HCT116 (cell line): ENCODE data around the gene MIA. TPM values are rescaled to one million over a fixed set of nuclear protein-coding genes. Genes with fewer than 3 reads are reported as not detected.

ENCODE experiments used
- ATAC-seq: fragments of 200-7000 bp; cut with Tn5 transposase; 2 replicates; pipeline ENCODE4 v1.9.1; 2020; ENCODE audit warnings: mild to moderate bottlenecking, moderate library complexity
- BruUV-seq: library from RNA; stranded (reverse); fragments of 400-500 nt; replicated peaks from 2 replicates; lab custom pipeline; 2021; lab: Mats Ljungman, UMichigan
- CTCF ChIA-PET: fragments of 300-600 bp; sonication (Branson Sonifier 250); formaldehyde crosslinking; loops from one replicate; lab custom pipeline; 2021; ENCODE audit warnings: antibody characterized with exemption; lab: Charles Lee
- POLR2A ChIA-PET: fragments of 300-600, 350-600 bp; sonication (Branson Sonifier 250); formaldehyde crosslinking; loops from one replicate; lab custom pipeline; 2021; ENCODE audit warnings: antibody characterized with exemption; lab: Charles Lee
- RAD21 ChIA-PET, 2 experiments: fragments of 300-600 bp; sonication (Branson Sonifier 250); formaldehyde crosslinking; loops; one replicate each; lab custom pipeline; 2023; ENCODE audit warnings: low total read pairs in 2 of 2; ENCODE audit not compliant: uncharacterized antibody in 2 of 2, unreplicated experiment in 2 of 2, low non-redundant PET in 1 of 2; lab: Charles Lee
- DNase-seq: peaks from one replicate; pipeline ENCODE4 v3.0.0-alpha.2; 2010; ENCODE audit warnings: low read depth, low spot score
- H2AFZ ChIP-seq: fragments of 200-600 bp; shearing (Covaris generic), sonication (generic); 2 replicates; pipeline ENCODE4 v1.6.1; 2017; ENCODE audit warnings: low read depth, mixed run types, mixed read lengths, antibody characterized with exemption, low read length; ENCODE audit not compliant: poor library complexity, severe bottlenecking
- H3K27ac ChIP-seq: 2 replicates; pipeline ENCODE4 v1.5.1; 2012; ENCODE audit warnings: low read depth, low read length
- H3K27me3 ChIP-seq: fragments of 200-600 bp; sonication (generic); 2 replicates; pipeline ENCODE4 v1.6.1; 2016; ENCODE audit warnings: mixed run types, low read length, mixed read lengths; ENCODE audit not compliant: insufficient read depth
- H3K36me3 ChIP-seq, 2 experiments: fragments of 200-500 bp in 1 of 2; fragments of 200-600 bp in 1 of 2; sonication (Bioruptor generic) in 1 of 2; sonication (generic) in 1 of 2; 2 replicates each; pipeline versions ENCODE4 v1.5.1 to v1.6.1; 2014 to 2016; ENCODE audit warnings: low read length in 2 of 2, inconsistent platforms in 1 of 2, mixed read lengths in 1 of 2, mixed run types in 1 of 2; ENCODE audit not compliant: insufficient read depth in 2 of 2, control insufficient read depth in 1 of 2
- H3K4me1 ChIP-seq, 2 experiments: fragments of 200-600 bp in 1 of 2; sonication (generic) in 1 of 2; 2 replicates each; pipeline versions ENCODE4 v1.5.1 to v1.6.1; 2012 to 2017; ENCODE audit warnings: low read length in 2 of 2, inconsistent platforms in 1 of 2, mild to moderate bottlenecking in 1 of 2, mixed read lengths in 1 of 2, mixed run types in 1 of 2, moderate library complexity in 1 of 2; ENCODE audit not compliant: insufficient read depth in 2 of 2, control insufficient read depth in 1 of 2
- H3K4me2 ChIP-seq: fragments of 200-600 bp; sonication (generic); 2 replicates; pipeline ENCODE4 v1.6.1; 2017; ENCODE audit warnings: mixed run types, low read length, mixed read lengths
- H3K4me3 ChIP-seq, 2 experiments: fragments of 200-600 bp in 1 of 2; sonication (generic) in 1 of 2; replicated peaks in 1 of 2; 2 replicates each; pipeline ENCODE4 v1.5.1; 2011 to 2016; ENCODE audit warnings: low read length in 2 of 2, control low read depth in 1 of 2, low read depth in 1 of 2, mild to moderate bottlenecking in 1 of 2, mixed read lengths in 1 of 2, mixed run types in 1 of 2
- H3K79me2 ChIP-seq: fragments of 200-600 bp; sonication (generic); 2 replicates; pipeline ENCODE4 v1.6.1; 2017; ENCODE audit warnings: mild to moderate bottlenecking, mixed run types, low read length, moderate library complexity, mixed read lengths; ENCODE audit not compliant: insufficient read depth
- H3K9ac ChIP-seq: fragments of 200-600 bp; sonication (generic); 2 replicates; pipeline ENCODE4 v1.6.1; 2016; ENCODE audit warnings: low read length, mixed read lengths
- H3K9me2 ChIP-seq: fragments of 200-600 bp; sonication (generic), shearing (Covaris generic); 2 replicates; pipeline ENCODE4 v1.6.1; 2017; ENCODE audit warnings: mixed run types, mild to moderate bottlenecking, moderate library complexity; ENCODE audit not compliant: insufficient read depth
- H3K9me3 ChIP-seq, 2 experiments: fragments of 200-500 bp in 1 of 2; fragments of 200-600 bp in 1 of 2; sonication (Bioruptor generic) in 1 of 2; sonication (generic) in 1 of 2; 2 replicates each; pipeline ENCODE4 v1.6.1; 2014 to 2017; ENCODE audit warnings: low read length in 2 of 2, mixed read lengths in 2 of 2, inconsistent platforms in 1 of 2, low read depth in 1 of 2, mild to moderate bottlenecking in 1 of 2, mixed run types in 1 of 2, moderate library complexity in 1 of 2; ENCODE audit not compliant: control insufficient read depth in 1 of 2, insufficient read depth in 1 of 2
- H4K20me1 ChIP-seq: fragments of 200-600 bp; sonication (generic), shearing (Covaris generic); 2 replicates; pipeline ENCODE4 v1.6.1; 2017; ENCODE audit warnings: mixed run types, mild to moderate bottlenecking, moderate library complexity; ENCODE audit not compliant: insufficient read depth
- CBX3 ChIP-seq: IDR thresholded peaks from 2 replicates; pipeline ENCODE4 v1.6.1; 2012; ENCODE audit warnings: low read depth
- POLR2AphosphoS5 ChIP-seq: IDR thresholded peaks from 2 replicates; pipeline ENCODE4 v1.6.1; 2011; ENCODE audit warnings: mild to moderate bottlenecking, low read depth, low read length, moderate library complexity
- SIN3A ChIP-seq: IDR thresholded peaks from 2 replicates; pipeline ENCODE4 v1.6.1; 2012; ENCODE audit warnings: low read depth
- SRF ChIP-seq: IDR thresholded peaks from 2 replicates; pipeline ENCODE4 v1.6.1; 2012; ENCODE audit warnings: low read depth
- TCF7L2 ChIP-seq: IDR thresholded peaks from 2 replicates; pipeline ENCODE4 v1.7.0; 2011; ENCODE audit warnings: borderline replicate concordance, inconsistent platforms; ENCODE audit not compliant: insufficient read depth, insufficient read length; ENCODE audit errors: extremely low read depth
- YY1 ChIP-seq: IDR thresholded peaks from 2 replicates; pipeline ENCODE4 v1.6.1; 2011; ENCODE audit warnings: low read length, low read depth, moderate library complexity, mild to moderate bottlenecking; ENCODE audit not compliant: insufficient replicate concordance; ENCODE audit errors: extremely low read depth
- intact Hi-C: fragments of 100-400 bp; cut with micrococcal nuclease; formaldehyde crosslinking; loops from 2 replicates; pipeline ENCODE4 v1.10.0; 2022
- total RNA-seq: library from RNA; stranded (reverse); gene quantifications from one replicate; pipeline ENCODE4 v1.2.1, GENCODE V29; 2021; ENCODE audit not compliant: unreplicated experiment
- TF ChIP-seq, protein P1 (sequence below): IDR thresholded peaks from 2 replicates; pipeline ENCODE4 v1.6.1; 2012
- TF ChIP-seq, protein P2 (sequence below): IDR thresholded peaks from 2 replicates; pipeline ENCODE4 v1.6.1; 2012
- TF ChIP-seq, protein P3 (sequence below), 3 experiments: fragments of 200-600 bp in 1 of 3; sonication (generic) in 1 of 3; IDR thresholded peaks in 2 of 3; conservative IDR thresholded peaks in 1 of 3; 2 replicates each; pipeline ENCODE4 v1.5.1; 2012 to 2017; ENCODE audit warnings: low read depth in 2 of 3, low read length in 2 of 3, antibody characterized with exemption in 1 of 3, borderline replicate concordance in 1 of 3, control low read depth in 1 of 3, mild to moderate bottlenecking in 1 of 3, mixed read lengths in 1 of 3, mixed run types in 1 of 3, moderate library complexity in 1 of 3; ENCODE audit not compliant: insufficient read depth in 1 of 3

MIA gene
- total RNA-seq, 1 experiment from 2014 or later: 1.4 TPM

DNA sequence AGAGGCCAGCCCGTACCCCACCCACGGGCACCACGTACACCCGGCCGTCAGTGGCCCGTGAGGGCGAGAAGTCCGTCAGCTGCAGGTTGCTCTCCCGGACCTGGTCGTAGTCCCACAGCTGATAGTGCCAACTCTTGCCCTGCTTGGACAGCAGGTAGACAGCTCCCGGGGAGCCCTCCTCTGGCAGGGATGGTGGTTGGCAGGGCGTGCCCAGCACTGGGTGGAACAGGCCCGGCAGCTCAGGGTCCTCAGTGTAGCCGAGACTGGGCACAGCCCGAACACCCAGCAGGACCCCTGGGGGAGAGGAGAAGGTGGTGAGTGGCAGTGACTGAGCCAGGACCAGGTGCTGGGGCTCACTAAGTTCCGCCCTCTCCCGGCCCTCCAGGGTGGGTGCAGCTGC is 32.8 kb upstream of the MIA start (continued):
- no peak for TF ChIP-seq TCF7L2
- TF ChIP-seq, protein P1, sequence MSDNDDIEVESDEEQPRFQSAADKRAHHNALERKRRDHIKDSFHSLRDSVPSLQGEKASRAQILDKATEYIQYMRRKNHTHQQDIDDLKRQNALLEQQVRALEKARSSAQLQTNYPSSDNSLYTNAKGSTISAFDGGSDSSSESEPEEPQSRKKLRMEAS: no peak
- TF ChIP-seq, protein P2, sequence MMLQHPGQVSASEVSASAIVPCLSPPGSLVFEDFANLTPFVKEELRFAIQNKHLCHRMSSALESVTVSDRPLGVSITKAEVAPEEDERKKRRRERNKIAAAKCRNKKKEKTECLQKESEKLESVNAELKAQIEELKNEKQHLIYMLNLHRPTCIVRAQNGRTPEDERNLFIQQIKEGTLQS: no peak

DNA sequence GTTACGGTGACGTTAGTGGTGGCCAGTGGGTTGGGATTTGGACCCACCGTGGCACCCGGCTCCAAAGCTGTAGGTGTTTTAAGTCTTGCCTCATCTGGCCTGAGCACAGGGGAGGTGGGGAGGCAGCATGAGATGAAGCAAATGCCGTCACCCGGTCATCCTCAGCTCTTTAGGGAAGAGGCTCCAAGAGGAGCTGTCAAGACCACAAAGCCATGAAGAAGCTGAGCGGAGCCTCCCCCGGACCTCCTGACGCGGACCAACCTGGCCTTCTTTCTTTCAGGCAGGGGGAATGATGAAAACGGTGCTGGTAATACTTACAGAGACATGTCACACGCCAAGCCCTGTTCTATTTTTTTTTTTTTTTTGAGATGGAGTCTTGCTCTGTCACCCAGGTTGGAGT is 32.4 kb upstream of the MIA start:
- intact Hi-C loops: no loop called here
- ChIA-PET POLR2A (interaction anchor here (1.1 to 2.2 kb wide), 2 partner anchors 8 to 9 kb away, joined by 3 to 7 read pairs; partner anchors contain the start of gene ACTMAP), RAD21 (no interaction called here), CTCF (interaction anchor here (0.7 kb wide), 1 partner anchor 508 kb away, joined by 3 read pairs; no protein-coding TSS in a partner anchor)
- no peaks in the 10 kb centered on the region for H3K36me3 ChIP-seq
- ATAC-seq (no peak), DNase-seq (no peak)
- H3K9me3 ChIP-seq: no peaks in the 10 kb centered on the region
- H3K4me1 ChIP-seq: peaks cover 7 to 11% of the 10 kb centered on the region in 2 experiments; a peak in 2 of 4 replicates
- BruUV-seq: no TSS peak
- TF ChIP-seq YY1 (no peak), CBX3 (no peak), SRF (no peak), SIN3A (no peak), POLR2AphosphoS5 (no peak)
- TF ChIP-seq, protein P1: no peak
- TF ChIP-seq, protein P3, sequence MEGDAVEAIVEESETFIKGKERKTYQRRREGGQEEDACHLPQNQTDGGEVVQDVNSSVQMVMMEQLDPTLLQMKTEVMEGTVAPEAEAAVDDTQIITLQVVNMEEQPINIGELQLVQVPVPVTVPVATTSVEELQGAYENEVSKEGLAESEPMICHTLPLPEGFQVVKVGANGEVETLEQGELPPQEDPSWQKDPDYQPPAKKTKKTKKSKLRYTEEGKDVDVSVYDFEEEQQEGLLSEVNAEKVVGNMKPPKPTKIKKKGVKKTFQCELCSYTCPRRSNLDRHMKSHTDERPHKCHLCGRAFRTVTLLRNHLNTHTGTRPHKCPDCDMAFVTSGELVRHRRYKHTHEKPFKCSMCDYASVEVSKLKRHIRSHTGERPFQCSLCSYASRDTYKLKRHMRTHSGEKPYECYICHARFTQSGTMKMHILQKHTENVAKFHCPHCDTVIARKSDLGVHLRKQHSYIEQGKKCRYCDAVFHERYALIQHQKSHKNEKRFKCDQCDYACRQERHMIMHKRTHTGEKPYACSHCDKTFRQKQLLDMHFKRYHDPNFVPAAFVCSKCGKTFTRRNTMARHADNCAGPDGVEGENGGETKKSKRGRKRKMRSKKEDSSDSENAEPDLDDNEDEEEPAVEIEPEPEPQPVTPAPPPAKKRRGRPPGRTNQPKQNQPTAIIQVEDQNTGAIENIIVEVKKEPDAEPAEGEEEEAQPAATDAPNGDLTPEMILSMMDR (IDR thresholded peaks at IDR 0.05 in 2 of 3, conservative IDR thresholded peaks at IDR 0.05 in 1 of 3; ENCODE audit: borderline replicate concordance in 1 of 3, insufficient read depth in 1 of 3, low read depth in 2 of 3, low read length in 2 of 3): no peak
- no peaks in the 10 kb centered on the region for H4K20me1 ChIP-seq
- H2AFZ ChIP-seq: no peak overlapping the region
- H3K79me2 ChIP-seq: no peaks in the 10 kb centered on the region
- H3K9ac ChIP-seq: no peak overlapping the region
- H3K27me3 ChIP-seq: no peaks in the 10 kb centered on the region
- H3K27ac ChIP-seq: no peak overlapping the region
- H3K4me3 ChIP-seq: no peak overlapping the region
- no peaks in the 10 kb centered on the region for H3K9me2 ChIP-seq
- H3K4me2 ChIP-seq: no peak overlapping the region
